Embryonic facial prominence (tissue), 1 donor: ENCODE results near the gene RPL41.
"Not testable (repeated sequence)": the region's sequence is repeated elsewhere in the genome, so short reads cannot be mapped to it uniquely, and the experiment has no call there.

ENCODE experiments used
- DNase-seq: peaks from one replicate; pipeline ENCODE4 v3.0.0-alpha.2; 2016; ENCODE audit errors: extremely low spot score

RPL41 gene

GRCh38 chr12:56116267-56117081, at the start of gene RPL41:
Gene RPL41, plus strand, starts transcription at chr12:56116633.
- DNase-seq: peak; percentile 90

GRCh38 chr12:56071648-56072047, 44.8 kb upstream of the RPL41 start:
- no peak for DNase-seq

- no peak for DNase-seq
Measured at GRCh38 chr12:56074396-56074795, 42.0 kb upstream of the RPL41 start.

- DNase-seq: not testable (repeated sequence)
Measured at GRCh38 chr12:56077966-56078365, 38.5 kb upstream of the RPL41 start.

- no peak for DNase-seq
Measured at GRCh38 chr12:56078427-56078826, 38.0 kb upstream of the RPL41 start.

- DNase-seq: no peak
Measured at GRCh38 chr12:56078931-56079722, 37.3 kb upstream of the RPL41 start.

- peak; percentile 60 for DNase-seq
Measured at GRCh38 chr12:56079723-56080555, 36.5 kb upstream of the RPL41 start, which contains the start of gene ERBB3. Gene ERBB3, plus strand, starts transcription at chr12:56080165. Its CDS starts 136 bp downstream, at chr12:56080301.

- DNase-seq: no peak
Measured at GRCh38 chr12:56080556-56081138, 35.8 kb upstream of the RPL41 start.

GRCh38 chr12:56081393-56082347, 34.8 kb upstream of the RPL41 start:
- DNase-seq: no peak

GRCh38 chr12:56082382-56082781, 34.1 kb upstream of the RPL41 start:
- DNase-seq: no peak

- no peak for DNase-seq
Measured at GRCh38 chr12:56082967-56083366, 33.5 kb upstream of the RPL41 start.

- no peak for DNase-seq
Measured at GRCh38 chr12:56084958-56085543, 31.4 kb upstream of the RPL41 start.

- DNase-seq: no peak
Measured at GRCh38 chr12:56086096-56086495, 30.3 kb upstream of the RPL41 start.

GRCh38 chr12:56086608-56087007, 29.8 kb upstream of the RPL41 start:
- no peak for DNase-seq

GRCh38 chr12:56087220-56087619, 29.2 kb upstream of the RPL41 start:
- DNase-seq: no peak

- DNase-seq: no peak
Measured at GRCh38 chr12:56097738-56098137, 18.7 kb upstream of the RPL41 start.

- no peak for DNase-seq
Measured at GRCh38 chr12:56098592-56098991, 17.8 kb upstream of the RPL41 start.

GRCh38 chr12:56099787-56100186, 16.6 kb upstream of the RPL41 start:
- DNase-seq: no peak

- no peak for DNase-seq
Measured at GRCh38 chr12:56101045-56101444, 15.4 kb upstream of the RPL41 start.

GRCh38 chr12:56102683-56103065, 13.8 kb upstream of the RPL41 start:
- no peak for DNase-seq
